NCI-H345 treated with DMSO at 0.1 percent for 48 hours (cell line): ENCODE data around the gene NRBF2.
"Not testable (repeated sequence)": the region's sequence is repeated elsewhere in the genome, so short reads cannot be mapped to it uniquely, and the experiment has no call there.

Experiments used
- DNase-seq: peaks from one replicate; lab custom pipeline; 2025; ENCODE audit not compliant: unreplicated experiment; lab: John Stamatoyannopoulos, UW

NRBF2 gene

GRCh38 chr10:63116452-63117072 is 16.6 kb upstream of the NRBF2 start:
- no peak for DNase-seq

- no peak for DNase-seq
Observed at GRCh38 chr10:63119041-63119440, 14.1 kb upstream of the NRBF2 start.

- no peak for DNase-seq
Observed at GRCh38 chr10:63120554-63120953, 12.6 kb upstream of the NRBF2 start.

GRCh38 chr10:63123727-63124362 is 9.3 kb upstream of the NRBF2 start:
- no peak for DNase-seq

GRCh38 chr10:63125459-63125858 is 7.7 kb upstream of the NRBF2 start:
- DNase-seq = no peak

GRCh38 chr10:63128443-63128842 is 4.7 kb upstream of the NRBF2 start:
- no peak for DNase-seq

- no peak for DNase-seq
Observed at GRCh38 chr10:63129888-63130287, 3.2 kb upstream of the NRBF2 start.

GRCh38 chr10:63132651-63133055 is 475 bp upstream of the NRBF2 start:
- DNase-seq = no peak

- DNase-seq = no peak
Observed at GRCh38 chr10:63133821-63134557, 861 bp downstream of the NRBF2 start.

- no peak for DNase-seq
Observed at GRCh38 chr10:63137306-63137705, 4.2 kb downstream of the NRBF2 start.

GRCh38 chr10:63140077-63140476 is 6.9 kb downstream of the NRBF2 start:
- no peak for DNase-seq

- DNase-seq = no peak
Observed at GRCh38 chr10:63142136-63142535, 9.0 kb downstream of the NRBF2 start.

- no peak for DNase-seq
Observed at GRCh38 chr10:63143987-63144386, 10.9 kb downstream of the NRBF2 start.

- DNase-seq = no peak
Observed at GRCh38 chr10:63145782-63146181, 12.7 kb downstream of the NRBF2 start.

GRCh38 chr10:63146503-63146902 is 13.4 kb downstream of the NRBF2 start:
- no peak for DNase-seq

- no peak for DNase-seq
Observed at GRCh38 chr10:63150745-63151144, 17.6 kb downstream of the NRBF2 start.

GRCh38 chr10:63153868-63154545 is 20.9 kb downstream of the NRBF2 start:
- DNase-seq = not testable (repeated sequence)

GRCh38 chr10:63154546-63155387 is 21.6 kb downstream of the NRBF2 start:
- no peak for DNase-seq

- DNase-seq = no peak
Observed at GRCh38 chr10:63155388-63156020, 22.4 kb downstream of the NRBF2 start.

GRCh38 chr10:63156236-63156635 is 23.1 kb downstream of the NRBF2 start:
- no peak for DNase-seq
